ACHN (cell line): Measurements from ENCODE around the gene ZPBP.
"Not testable (repeated sequence)": the region's sequence is repeated elsewhere in the genome, so short reads cannot be mapped to it uniquely, and the experiment has no call there.

Experiments
- DNase-seq: peaks from one replicate; pipeline ENCODE4 v3.0.0-alpha.2; 2015
- in situ Hi-C: cut with HindIII; loops from 2 replicates; pipeline ENCODE4 v1.10.0; 2017; ENCODE audit warnings: low sequenced_read_pairs, low pct_ligation_motif_present, low pct_unique_long_range_greater_than_20kb

ZPBP gene

GRCh38 chr7:50062951-50063350, 30.1 kb downstream of the ZPBP start:
- no peak for DNase-seq
- in situ Hi-C loops = no loop called here

- DNase-seq = no peak
- in situ Hi-C loops = no loop called here
Measured at GRCh38 chr7:50056131-50056530, 36.9 kb downstream of the ZPBP start.

GRCh38 chr7:50047716-50048115, 45.3 kb downstream of the ZPBP start:
- in situ Hi-C loops = no loop called here
- no peak for DNase-seq

- in situ Hi-C loops, DNase-seq: not testable (repeated sequence)
Measured at GRCh38 chr7:50041165-50041564, 51.9 kb downstream of the ZPBP start.

GRCh38 chr7:50037086-50037485, 56.0 kb downstream of the ZPBP start:
- in situ Hi-C loops = no loop called here
- no peak for DNase-seq

DNA sequence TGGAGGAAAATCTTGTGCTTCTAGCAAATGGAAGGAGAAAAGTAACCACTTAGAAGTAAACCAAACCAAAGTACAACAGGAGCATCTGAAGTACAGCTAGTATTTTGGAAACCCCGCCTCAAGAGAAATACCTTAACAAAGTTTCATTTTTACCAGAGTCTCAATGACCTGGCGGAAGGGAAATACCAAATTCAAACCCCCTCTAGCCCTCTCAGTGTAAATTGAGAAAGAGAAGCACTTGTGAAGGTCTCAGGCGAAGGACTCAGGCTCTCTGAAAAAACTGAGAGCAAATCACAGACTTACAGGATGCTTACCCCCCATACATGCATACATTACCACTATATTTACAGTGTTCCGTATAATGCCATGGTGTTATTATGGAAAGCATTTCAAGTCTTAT, 70.1 kb downstream of the ZPBP start:
- in situ Hi-C loops = no loop called here
- DNase-seq = no peak

- in situ Hi-C loops = no loop called here
- no peak for DNase-seq
Measured at GRCh38 chr7:50022451-50022850, 70.6 kb downstream of the ZPBP start.

GRCh38 chr7:49995681-49996080, 97.4 kb downstream of the ZPBP start:
- DNase-seq = no peak
- in situ Hi-C loops = no loop called here

- DNase-seq = no peak
- in situ Hi-C loops = no loop called here
Measured at GRCh38 chr7:49986191-49986590, 106.9 kb downstream of the ZPBP start.

DNA sequence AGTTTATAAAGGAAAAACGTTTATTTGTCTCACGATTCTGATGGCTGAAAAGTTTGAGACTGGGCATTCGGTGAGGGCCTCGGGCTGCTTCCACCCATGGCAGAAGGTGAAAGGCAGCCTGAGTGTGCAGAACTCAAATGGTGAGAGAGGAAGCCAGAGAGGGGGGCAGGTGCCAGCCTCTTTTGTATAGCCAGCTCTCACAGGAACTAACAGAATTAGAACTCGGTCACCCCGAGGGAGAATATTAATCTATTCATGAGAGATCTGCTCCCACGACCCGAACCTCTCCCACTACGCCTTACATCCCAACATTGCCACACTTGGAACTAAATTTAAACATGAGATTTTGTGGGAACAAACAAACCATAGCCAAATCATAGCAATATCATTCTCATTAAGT, 112.6 kb downstream of the ZPBP start:
- DNase-seq = no peak
- in situ Hi-C loops = no loop called here

DNA sequence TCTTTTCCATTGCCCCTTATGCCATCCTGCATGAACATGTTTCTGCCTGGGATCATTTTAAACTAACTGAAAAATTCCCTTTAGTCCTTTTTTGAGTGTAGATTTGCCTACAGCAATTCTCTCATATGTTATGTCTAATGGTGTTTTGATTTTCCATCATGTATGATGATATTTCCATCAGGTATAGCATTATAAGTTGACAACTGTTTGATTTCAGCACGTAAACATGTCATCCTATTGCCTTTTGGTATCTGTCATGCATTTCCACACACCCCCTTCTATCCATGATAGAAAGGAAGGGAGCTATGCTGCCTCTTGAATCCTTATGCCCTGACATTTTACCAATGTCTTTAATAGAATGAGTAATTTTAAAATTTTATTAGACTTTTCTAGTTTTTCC, 116.8 kb downstream of the ZPBP start:
- in situ Hi-C loops = no loop called here

GRCh38 chr7:49974035-49974434, 119.0 kb downstream of the ZPBP start:
- in situ Hi-C loops = no loop called here
- DNase-seq = no peak

More for the DNA sequence above, 116.8 kb downstream of the ZPBP start:
- DNase-seq = no peak

GRCh38 chr7:49937608-49938007, 155.4 kb downstream of the ZPBP start:
- in situ Hi-C loops = no loop called here
- DNase-seq = no peak

DNA sequence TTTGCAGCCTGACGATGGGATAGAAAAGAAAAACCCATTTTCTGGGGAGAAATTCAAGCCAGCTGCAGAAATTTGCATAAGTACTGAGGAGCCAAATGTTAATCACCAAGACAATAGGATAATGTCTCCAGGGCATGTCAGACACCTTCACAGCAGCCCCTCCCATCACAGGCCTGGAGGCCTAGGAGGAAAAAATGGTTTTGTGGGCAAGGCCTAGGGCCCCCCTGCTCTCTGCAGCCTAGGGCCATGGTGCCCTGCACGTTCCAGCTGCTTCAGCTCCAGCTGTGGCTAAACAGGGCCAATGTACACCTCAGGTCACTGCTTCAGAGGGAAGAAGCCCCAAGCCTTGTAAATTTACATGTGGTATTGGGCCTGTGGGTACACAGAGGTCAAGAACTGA, 161.4 kb downstream of the ZPBP start:
- DNase-seq = no peak
- in situ Hi-C loops = no loop called here

DNA sequence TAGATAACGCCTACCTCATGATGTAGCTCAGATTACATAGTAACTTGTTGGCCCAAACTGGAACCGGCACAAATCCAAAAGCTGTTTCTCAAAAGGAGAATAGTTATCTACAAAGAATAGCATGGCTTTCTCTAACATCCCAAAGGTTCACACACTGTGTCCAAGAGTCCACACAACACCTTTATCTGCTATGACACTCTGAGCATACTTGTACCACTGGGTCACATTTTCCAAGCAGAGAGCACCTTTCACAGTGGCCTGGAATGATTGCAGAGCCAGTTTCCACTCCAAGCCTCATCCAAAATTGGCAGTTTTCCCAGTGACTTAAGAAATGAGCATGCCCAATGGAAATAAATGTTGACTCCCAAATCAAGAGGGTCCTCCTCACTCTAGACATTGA, 164.3 kb downstream of the ZPBP start:
- in situ Hi-C loops = no loop called here
- no peak for DNase-seq

DNA sequence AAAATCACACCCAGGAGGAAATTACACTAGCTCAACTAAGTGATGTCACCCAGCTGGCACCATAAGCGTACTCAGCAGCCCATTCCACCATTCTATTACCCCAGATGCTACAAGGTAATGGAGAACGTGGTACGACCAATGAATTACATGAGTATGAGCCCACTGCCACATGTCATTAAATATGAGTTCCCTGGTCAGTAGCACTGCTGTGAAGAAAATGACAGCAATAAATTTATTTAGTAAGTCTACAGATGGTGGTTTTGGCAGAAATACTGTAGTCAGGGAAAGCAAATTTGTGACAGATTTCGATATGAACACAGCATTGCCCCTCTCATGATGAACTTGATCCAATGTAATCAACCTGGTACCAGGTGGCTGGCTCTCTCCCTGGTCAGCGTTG, 165.4 kb downstream of the ZPBP start:
- DNase-seq = no peak
- in situ Hi-C loops = no loop called here

- in situ Hi-C loops = no loop called here
- no peak for DNase-seq
Measured at GRCh38 chr7:49926720-49927119, 166.3 kb downstream of the ZPBP start.

- DNase-seq = no peak
- in situ Hi-C loops = no loop called here
Measured at GRCh38 chr7:49911909-49912308, 181.1 kb downstream of the ZPBP start.

DNA sequence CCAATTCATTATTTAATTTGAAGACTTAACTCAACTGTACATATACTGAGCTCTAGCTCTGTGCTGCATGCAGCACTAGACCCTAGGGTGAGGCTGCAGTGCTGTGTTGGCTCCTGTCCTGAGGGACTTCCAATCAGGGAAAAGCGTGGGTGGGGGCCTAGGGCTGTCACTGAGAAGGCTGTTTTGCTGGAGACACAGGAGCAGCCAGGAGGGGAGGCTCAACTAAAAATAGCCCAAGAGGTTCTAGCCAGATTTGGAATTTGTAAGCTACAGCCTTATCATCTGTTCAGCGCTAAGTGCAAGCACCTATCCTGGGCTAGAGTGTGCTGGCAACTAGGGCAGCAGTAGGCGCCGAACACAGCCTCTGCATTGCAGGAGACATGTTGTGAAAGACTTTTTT, 198.5 kb downstream of the ZPBP start:
- no peak for DNase-seq
- in situ Hi-C loops = no loop called here

GRCh38 chr7:49893131-49893530, 199.9 kb downstream of the ZPBP start:
- in situ Hi-C loops = no loop called here
- no peak for DNase-seq

DNA sequence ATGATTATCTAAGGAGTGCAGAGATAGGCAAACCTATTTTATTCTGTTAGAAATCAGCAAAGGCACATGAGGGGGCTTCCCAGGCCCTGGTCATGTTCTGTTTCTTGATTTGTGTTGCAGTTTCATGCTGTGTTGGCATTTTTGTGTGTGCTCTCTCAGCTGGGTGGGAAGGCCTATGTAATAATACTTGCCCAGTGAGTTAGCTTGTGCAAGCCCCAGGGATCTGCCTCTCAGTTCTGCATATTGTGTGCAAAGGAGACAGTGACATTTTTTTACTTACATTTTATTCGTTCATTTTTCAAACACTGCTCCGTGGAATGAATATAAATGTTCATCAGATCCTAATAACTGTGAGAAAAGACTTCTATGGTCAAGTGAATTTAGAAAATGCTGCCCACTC, 200.6 kb downstream of the ZPBP start:
- in situ Hi-C loops = no loop called here
- DNase-seq = no peak
